ENCODE measurements around the gene SERGEF. TPM values are rescaled to one million over a fixed set of nuclear protein-coding genes. Genes with fewer than 3 reads are reported as not detected.

SERGEF gene
- total RNA-seq, 2 experiments from 2014 or later = 30.4 to 38.8 TPM

GRCh38 chr11:17781626-17782025 lies 231.2 kb downstream of the SERGEF start:
- H3K27ac Mint-ChIP-seq = no peak overlapping the region
- DNase-seq = no peak
- CTCF ChIA-PET = no interaction called here
- no peaks in the 10 kb centered on the region for H3K27me3 Mint-ChIP-seq
- no peak for ATAC-seq
- H3K9me3 Mint-ChIP-seq (ENCODE audit: low read depth) = no peaks in the 10 kb centered on the region
- H3K4me3 Mint-ChIP-seq = no peak overlapping the region
- no peaks in the 10 kb centered on the region for H3K36me3 Mint-ChIP-seq
- H3K4me1 Mint-ChIP-seq = no peaks in the 10 kb centered on the region

DNA sequence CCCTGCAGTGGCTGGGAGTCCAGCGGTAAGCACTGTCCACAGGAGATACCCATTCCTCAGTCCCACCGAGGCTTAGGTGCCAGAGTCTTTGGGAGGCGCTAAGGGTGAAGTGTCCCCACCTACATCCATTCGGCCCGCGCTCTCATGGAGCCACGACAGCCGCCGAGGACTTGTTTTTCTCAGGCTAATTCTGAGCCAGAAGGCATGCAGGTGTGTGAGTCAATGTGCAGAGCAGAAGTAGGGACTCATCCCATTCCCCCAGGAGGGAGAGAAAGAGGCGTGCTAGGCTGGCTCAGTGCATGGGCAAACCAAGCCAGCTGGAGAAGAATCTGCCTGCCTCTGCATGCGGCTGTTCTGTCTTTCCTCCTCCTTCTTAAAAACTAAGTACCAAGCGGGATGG lies 231.6 kb downstream of the SERGEF start:
- Mint-ChIP-seq H3K9me3 (ENCODE audit: low read depth) (no peaks in the 10 kb centered on the region), H3K4me3 (no peak overlapping the region), H3K27me3 (no peaks in the 10 kb centered on the region), H3K36me3 (no peaks in the 10 kb centered on the region), H3K27ac (no peak overlapping the region), H3K4me1 (no peaks in the 10 kb centered on the region)
- ATAC-seq (no peak), DNase-seq (no peak)
- CTCF ChIA-PET = no interaction called here

GRCh38 chr11:17780668-17781067 lies 232.2 kb downstream of the SERGEF start:
- DNase-seq (no peak), ATAC-seq (no peak)
- Mint-ChIP-seq H3K27me3 (no peaks in the 10 kb centered on the region), H3K4me3 (no peak overlapping the region), H3K27ac (no peak overlapping the region), H3K36me3 (no peaks in the 10 kb centered on the region), H3K9me3 (ENCODE audit: low read depth) (no peaks in the 10 kb centered on the region), H3K4me1 (no peaks in the 10 kb centered on the region)
- CTCF ChIA-PET = no interaction called here

DNA sequence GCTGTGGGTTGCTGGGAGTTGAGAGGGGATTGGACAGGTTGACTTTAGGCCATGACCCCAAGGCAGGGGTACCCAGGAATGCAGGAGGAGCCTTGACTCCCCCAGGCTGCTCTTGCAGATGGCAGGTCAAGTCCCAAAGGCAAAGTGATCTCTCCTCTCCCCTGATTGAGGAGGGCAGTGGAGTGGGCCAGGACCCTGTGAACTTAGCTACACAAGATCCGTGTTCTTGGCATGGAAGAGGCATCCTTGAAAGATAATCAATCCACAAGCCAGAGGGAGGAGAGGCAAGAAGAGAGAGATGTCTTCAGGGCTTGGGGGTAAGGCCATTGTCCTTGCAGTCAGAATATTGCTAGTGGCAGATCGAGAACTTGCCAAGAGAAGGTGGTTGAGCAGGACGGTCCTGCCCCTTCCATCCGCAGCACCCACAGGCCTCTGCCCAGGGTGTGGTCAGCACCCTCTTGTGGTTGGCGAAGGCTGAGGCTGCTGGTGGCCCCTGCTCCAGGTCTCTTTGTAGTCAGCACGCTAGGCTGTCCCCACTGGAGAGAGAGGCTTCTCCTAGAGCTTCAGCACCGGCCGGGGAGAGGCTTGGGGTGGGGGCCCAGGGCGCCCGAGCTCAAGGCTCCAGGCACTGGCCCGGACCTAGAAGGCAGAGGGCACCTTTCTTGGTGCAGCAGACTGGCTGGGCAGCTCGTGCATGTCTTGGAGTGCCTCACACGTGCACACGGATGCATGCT lies 232.8 kb downstream of the SERGEF start:
- Mint-ChIP-seq H3K36me3 (no peaks in the 10 kb centered on the region), H3K4me1 (no peaks in the 10 kb centered on the region), H3K4me3 (no peak overlapping the region), H3K27me3 (no peaks in the 10 kb centered on the region), H3K27ac (no peak overlapping the region), H3K9me3 (ENCODE audit: low read depth) (no peaks in the 10 kb centered on the region)
- CTCF ChIA-PET = no interaction called here
- ATAC-seq = no peak
- no peak for DNase-seq

GRCh38 chr11:17778956-17779860 lies 233.6 kb downstream of the SERGEF start:
- DNase-seq (no peak), ATAC-seq (no peak)
- no peak overlapping the region for H3K4me3 Mint-ChIP-seq
- H3K4me1 Mint-ChIP-seq = no peaks in the 10 kb centered on the region
- no peak overlapping the region for H3K27ac Mint-ChIP-seq
- no peaks in the 10 kb centered on the region for H3K36me3 Mint-ChIP-seq
- no peaks in the 10 kb centered on the region for H3K27me3 Mint-ChIP-seq
- CTCF ChIA-PET = no interaction called here
- H3K9me3 Mint-ChIP-seq (ENCODE audit: low read depth) = no peaks in the 10 kb centered on the region

GRCh38 chr11:17778352-17778751 lies 234.5 kb downstream of the SERGEF start:
- Mint-ChIP-seq H3K27me3 (no peaks in the 10 kb centered on the region), H3K4me1 (no peaks in the 10 kb centered on the region), H3K4me3 (no peak overlapping the region), H3K27ac (no peak overlapping the region), H3K9me3 (ENCODE audit: low read depth) (no peaks in the 10 kb centered on the region), H3K36me3 (no peaks in the 10 kb centered on the region)
- no peak for ATAC-seq
- CTCF ChIA-PET = no interaction called here
- DNase-seq = no peak

GRCh38 chr11:17777738-17778091 lies 235.1 kb downstream of the SERGEF start:
- DNase-seq (no peak), ATAC-seq (no peak)
- Mint-ChIP-seq H3K4me1 (no peaks in the 10 kb centered on the region), H3K27ac (no peak overlapping the region), H3K4me3 (no peak overlapping the region), H3K27me3 (no peaks in the 10 kb centered on the region), H3K36me3 (no peaks in the 10 kb centered on the region), H3K9me3 (ENCODE audit: low read depth) (no peaks in the 10 kb centered on the region)
- CTCF ChIA-PET = no interaction called here

GRCh38 chr11:17777086-17777737 lies 235.6 kb downstream of the SERGEF start:
- Mint-ChIP-seq H3K36me3 (no peaks in the 10 kb centered on the region), H3K27ac (no peak overlapping the region), H3K4me3 (no peak overlapping the region), H3K9me3 (ENCODE audit: low read depth) (no peaks in the 10 kb centered on the region), H3K4me1 (no peaks in the 10 kb centered on the region), H3K27me3 (no peaks in the 10 kb centered on the region)
- DNase-seq = no peak
- CTCF ChIA-PET = no interaction called here
- ATAC-seq = no peak

GRCh38 chr11:17776212-17776875 lies 236.5 kb downstream of the SERGEF start:
- Mint-ChIP-seq H3K4me3 (no peak overlapping the region), H3K27ac (no peak overlapping the region), H3K4me1 (no peaks in the 10 kb centered on the region), H3K9me3 (ENCODE audit: low read depth) (no peaks in the 10 kb centered on the region), H3K36me3 (no peaks in the 10 kb centered on the region), H3K27me3 (no peaks in the 10 kb centered on the region)
- CTCF ChIA-PET = no interaction called here
- no peak for DNase-seq
- no peak for ATAC-seq

DNA sequence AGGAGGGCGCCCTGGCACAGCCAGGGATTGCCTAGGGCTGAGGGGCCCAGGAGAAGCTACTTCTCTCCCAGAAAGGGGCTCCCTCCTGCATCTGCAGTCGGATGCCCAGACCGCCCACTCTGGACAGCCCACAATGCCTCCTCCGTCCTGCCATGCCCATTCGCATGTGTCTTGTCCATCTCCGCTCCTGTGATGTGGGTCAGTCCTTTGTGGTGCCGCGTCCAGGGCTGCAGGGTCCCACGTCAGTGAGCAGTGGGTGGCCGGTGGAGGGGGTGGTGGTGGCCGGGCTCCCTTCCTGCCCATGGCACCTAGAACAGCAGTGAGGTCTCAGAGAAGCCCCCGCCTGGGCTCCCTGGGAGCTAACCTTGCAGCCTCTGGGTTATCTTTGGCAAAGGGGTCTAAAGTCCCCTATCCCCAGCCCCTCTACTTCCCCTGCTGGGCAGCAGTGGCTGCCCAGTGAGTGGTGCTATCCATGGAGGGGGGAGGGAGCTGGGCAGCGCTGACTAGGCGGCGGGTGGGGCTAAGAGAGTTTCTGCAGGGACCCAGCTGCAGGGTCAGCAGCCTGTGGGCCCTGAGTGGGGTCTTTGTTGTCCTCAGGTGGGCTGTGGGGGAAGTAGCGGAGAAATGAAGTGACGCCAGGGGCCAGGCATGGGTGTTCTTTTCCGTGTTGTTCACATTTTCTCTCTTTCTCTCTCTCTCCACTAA lies 237.2 kb downstream of the SERGEF start:
- H3K27ac Mint-ChIP-seq = no peak overlapping the region
- ATAC-seq (no peak), DNase-seq (no peak)
- no peaks in the 10 kb centered on the region for H3K4me1 Mint-ChIP-seq
- no peaks in the 10 kb centered on the region for H3K36me3 Mint-ChIP-seq
- H3K27me3 Mint-ChIP-seq = no peaks in the 10 kb centered on the region
- CTCF ChIA-PET = no interaction called here
- H3K9me3 Mint-ChIP-seq (ENCODE audit: low read depth) = no peaks in the 10 kb centered on the region
- H3K4me3 Mint-ChIP-seq = no peak overlapping the region

- Mint-ChIP-seq H3K36me3 (no peaks in the 10 kb centered on the region), H3K4me1 (no peaks in the 10 kb centered on the region), H3K27ac (no peak overlapping the region), H3K9me3 (ENCODE audit: low read depth) (no peaks in the 10 kb centered on the region), H3K4me3 (no peak overlapping the region), H3K27me3 (no peaks in the 10 kb centered on the region)
- CTCF ChIA-PET = no interaction called here
- DNase-seq (no peak), ATAC-seq (no peak)
These were observed 237.9 kb downstream of the SERGEF start for GRCh38 chr11:17775035-17775348.

- Mint-ChIP-seq H3K4me3 (no peak overlapping the region), H3K9me3 (ENCODE audit: low read depth) (no peaks in the 10 kb centered on the region), H3K4me1 (no peaks in the 10 kb centered on the region), H3K36me3 (no peaks in the 10 kb centered on the region), H3K27ac (no peak overlapping the region), H3K27me3 (no peaks in the 10 kb centered on the region)
- DNase-seq (no peak), ATAC-seq (no peak)
- CTCF ChIA-PET = no interaction called here
These were observed 238.4 kb downstream of the SERGEF start for GRCh38 chr11:17774232-17775034.

DNA sequence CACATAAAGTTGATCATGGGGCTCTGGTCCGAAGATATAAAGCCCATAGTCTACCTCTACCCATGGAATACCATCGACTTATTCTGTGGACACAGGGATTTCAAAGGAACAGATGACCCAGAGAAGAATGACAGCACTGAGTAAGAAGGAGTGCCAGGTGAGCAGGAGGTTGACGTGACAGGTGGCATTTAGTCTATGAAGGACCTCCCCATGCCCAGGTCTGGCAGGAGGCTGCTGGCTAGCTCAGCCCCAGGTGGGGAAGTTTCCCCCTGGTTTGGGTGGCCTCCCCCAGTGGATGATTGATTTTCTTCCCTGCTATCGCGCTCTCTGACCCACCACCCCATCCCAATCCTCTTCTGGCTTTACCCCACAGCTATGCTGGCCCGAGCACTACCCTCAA lies 239.2 kb downstream of the SERGEF start:
- no peaks in the 10 kb centered on the region for H3K36me3 Mint-ChIP-seq
- CTCF ChIA-PET = no interaction called here

More for the DNA sequence above, 239.2 kb downstream of the SERGEF start:
- Mint-ChIP-seq H3K4me1 (no peaks in the 10 kb centered on the region), H3K4me3 (no peak overlapping the region), H3K27me3 (no peaks in the 10 kb centered on the region), H3K27ac (no peak overlapping the region), H3K9me3 (ENCODE audit: low read depth) (no peaks in the 10 kb centered on the region)
- ATAC-seq (no peak), DNase-seq (no peak)
